T follicular helper cell (primary cell): ENCODE measurements around the gene FAM53A.
A peak's percentile ranks its signal among the peaks of the same experiment; 100 is the strongest.

Source experiments
- DNase-seq: peaks from one replicate; pipeline ENCODE4 v3.0.0-alpha.2; 2020; ENCODE audit warnings: low read depth
- total RNA-seq, 2 experiments: gene quantifications; one replicate each; lab custom pipeline; 2026; lab: John Stamatoyannopoulos, UW

Gene FAM53A, protein sequence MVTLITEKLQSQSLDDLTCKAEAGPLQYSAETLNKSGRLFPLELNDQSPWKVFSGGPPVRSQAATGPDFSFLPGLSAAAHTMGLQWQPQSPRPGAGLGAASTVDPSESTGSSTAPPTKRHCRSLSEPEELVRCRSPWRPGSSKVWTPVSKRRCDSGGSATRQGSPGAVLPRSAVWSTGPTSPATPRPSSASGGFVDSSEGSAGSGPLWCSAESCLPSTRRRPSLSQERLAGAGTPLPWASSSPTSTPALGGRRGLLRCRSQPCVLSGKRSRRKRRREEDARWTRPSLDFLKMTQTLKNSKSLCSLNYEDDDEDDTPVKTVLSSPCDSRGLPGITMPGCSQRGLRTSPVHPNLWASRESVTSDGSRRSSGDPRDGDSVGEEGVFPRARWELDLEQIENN
- 1.1 to 2.2 reads per million in 2 experiments for total RNA-seq

DNA sequence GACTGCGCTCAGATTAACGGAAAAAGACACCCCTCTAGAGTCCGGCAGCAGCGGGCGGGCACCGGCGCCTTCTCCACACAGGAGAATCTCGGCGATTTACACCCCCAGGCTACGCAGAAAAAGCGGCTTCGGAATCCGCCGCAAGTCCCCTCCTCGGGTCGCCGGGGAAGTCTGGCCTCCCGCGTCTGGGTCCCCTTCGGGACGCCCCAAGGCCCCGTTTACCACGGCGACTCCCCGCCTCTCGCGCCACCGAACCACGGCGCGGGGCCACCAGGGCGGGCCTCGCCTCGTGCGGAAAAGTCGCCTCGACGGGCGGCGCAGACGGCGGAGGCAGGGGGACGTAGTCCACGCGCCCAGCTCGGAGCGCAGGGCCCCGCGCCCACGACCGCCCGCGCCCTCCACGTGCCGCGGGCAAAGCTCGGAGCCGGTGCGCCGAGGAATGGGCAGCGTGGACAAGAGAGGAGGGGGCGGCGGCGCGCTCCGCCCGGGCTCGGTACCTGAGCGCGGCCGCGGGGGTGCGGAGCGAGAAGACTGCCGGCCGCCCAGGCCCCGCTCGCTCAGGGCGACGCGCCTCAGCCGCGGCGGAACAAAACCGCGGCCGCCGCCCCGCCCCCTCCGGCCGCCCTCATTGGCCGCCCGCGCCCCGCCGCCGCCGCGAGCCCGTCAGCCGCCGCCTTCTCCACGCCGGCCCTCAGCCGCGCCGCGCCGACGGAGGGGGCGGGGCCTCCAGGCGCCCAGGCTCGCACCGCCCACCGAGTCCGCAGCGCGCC, at the start of gene FAM53A:
FAM53A (minus strand) TSS at position 578 of the 770 bp plus-strand sequence. CDS start 15,572 bp downstream, outside the sequence.
- DNase-seq = peak; percentile 12

DNA sequence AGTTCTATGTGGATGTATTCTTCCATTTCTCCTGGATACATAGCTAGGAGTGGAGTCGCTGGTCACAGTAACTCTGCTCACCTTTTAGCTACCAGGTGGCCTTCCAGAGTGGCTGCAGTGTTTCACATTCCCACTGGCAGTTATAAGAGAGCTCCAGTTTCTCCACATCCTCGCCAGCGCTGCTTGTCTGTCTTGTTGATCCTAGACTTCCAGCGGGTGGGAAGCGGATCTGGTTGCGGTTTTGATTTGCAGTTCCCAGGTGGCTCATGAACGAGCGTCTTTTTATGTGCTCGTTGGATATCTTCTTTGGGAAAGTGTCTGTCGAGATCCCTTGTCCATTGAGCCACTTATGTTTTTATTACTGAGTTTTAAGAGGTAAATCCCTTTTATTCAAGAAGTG, 48.8 kb upstream of the FAM53A start:
- DNase-seq = no peak

DNA sequence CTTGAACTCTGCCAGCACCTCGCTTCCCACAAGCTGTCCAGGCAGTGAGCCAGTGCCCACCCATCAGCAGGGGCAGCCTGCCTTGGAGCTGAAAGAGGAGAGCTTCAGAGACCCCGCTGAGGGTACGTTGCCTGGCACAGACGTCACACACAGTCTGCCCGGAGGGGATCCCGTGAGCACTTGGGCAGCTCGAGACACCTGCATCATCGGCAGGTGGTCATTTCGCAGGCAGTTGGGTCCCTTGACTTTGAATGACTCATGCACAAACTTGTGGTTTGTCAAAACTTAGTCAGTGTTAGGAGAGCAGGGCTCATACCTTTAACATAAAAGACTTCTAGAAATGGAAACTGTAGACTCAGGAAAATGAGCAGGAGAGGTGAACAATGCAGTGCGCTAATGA, 47.1 kb upstream of the FAM53A start:
- no peak for DNase-seq

DNA sequence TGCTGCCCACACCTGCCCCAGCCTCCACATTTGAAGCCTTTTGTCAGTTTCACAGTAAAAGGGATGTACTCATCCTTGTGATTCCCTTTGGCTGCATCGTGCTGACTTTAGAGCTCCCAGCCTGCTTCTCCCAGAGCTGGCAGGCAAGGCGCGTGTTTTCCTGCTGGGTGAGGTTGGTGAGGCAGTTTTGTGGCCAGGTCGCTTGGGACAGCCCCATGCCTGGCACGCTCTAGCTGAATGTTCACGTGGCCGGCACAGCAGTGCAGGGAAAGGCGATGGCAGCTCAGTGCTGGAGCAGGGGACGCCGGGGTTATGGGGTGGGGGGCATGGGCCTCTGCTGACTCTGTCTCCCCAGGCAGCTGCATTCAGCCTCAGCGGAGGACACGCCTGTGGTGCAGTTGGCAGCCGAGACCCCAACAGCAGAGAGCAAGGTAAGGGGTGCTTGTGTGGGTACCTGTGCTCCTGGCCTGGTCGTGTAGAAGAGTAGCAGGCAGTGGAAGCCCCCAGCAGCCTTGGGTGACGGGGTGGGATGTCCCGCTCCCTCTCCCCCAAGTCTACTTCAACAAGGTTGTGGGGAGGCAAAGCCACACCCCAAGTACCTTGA, 46.5 kb upstream of the FAM53A start:
- no peak for DNase-seq

DNA sequence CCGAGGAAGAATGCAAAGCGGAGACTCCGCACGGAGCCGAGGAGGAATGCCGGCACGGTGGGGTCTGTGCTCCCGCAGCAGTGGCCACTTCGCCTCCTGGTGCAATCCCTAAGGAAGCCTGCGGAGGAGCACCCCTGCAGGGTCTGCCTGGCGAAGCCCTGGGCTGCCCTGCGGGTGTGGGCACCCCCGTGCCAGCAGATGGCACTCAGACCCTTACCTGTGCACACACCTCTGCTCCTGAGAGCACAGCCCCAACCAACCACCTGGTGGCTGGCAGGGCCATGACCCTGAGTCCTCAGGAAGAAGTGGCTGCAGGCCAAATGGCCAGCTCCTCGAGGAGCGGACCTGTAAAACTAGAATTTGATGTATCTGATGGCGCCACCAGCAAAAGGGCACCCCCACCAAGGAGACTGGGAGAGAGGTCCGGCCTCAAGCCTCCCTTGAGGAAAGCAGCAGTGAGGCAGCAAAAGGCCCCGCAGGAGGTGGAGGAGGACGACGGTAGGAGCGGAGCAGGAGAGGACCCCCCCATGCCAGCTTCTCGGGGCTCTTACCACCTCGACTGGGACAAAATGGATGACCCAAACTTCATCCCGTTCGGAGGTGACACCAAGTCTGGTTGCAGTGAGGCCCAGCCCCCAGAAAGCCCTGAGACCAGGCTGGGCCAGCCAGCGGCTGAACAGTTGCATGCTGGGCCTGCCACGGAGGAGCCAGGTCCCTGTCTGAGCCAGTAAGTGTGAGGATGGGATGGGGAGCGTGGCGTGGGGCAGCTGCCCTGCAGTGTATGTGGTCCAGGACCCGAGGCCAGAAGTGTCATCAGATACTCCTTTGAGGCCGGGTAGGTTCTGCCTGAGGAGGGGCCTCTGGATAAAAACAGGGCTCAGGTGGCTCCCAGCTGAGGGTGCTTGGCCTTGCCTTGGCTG, 44.2 kb upstream of the FAM53A start:
- DNase-seq = no peak

DNA sequence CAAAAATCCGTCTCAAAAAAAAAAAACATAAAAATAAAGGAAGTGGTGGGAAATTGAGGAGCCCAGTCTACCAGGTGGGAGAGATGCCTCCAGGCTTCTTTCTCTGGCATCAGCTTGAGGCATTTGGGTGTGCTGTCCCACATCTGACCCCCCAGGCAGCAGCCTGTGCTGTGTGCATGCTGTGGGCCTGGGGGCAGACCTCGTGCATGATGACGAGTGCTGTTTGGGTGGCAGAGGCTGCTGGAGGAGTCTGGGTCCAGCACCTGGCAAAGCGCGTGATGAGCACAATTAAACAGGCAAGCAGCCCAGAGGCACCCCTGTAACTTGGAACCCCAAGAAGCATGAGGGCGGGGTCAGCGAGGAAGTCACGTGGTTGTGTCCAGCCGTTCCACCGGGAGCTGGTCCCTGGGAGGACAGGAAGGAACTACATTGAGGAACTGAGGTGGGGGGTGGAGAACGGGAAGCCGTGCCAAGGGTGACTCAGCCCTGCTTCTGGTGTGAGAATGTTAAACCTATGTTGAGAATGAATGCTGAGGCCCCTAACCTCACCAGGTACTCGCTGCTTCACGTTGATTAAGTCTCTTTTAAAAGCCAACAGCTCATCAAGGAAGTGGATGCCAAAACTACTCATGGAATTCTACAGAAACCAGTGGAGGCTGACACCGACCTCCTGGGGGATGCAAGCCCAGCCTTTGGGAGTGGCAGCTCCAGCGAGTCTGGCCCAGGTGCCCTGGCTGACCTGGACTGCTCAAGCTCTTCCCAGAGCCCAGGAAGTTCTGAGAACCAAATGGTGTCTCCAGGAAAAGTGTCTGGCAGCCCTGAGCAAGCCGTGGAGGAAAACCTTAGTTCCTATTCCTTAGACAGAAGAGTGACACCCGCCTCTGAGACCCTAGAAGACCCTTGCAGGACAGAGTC, 43.3 kb upstream of the FAM53A start:
- DNase-seq = no peak

DNA sequence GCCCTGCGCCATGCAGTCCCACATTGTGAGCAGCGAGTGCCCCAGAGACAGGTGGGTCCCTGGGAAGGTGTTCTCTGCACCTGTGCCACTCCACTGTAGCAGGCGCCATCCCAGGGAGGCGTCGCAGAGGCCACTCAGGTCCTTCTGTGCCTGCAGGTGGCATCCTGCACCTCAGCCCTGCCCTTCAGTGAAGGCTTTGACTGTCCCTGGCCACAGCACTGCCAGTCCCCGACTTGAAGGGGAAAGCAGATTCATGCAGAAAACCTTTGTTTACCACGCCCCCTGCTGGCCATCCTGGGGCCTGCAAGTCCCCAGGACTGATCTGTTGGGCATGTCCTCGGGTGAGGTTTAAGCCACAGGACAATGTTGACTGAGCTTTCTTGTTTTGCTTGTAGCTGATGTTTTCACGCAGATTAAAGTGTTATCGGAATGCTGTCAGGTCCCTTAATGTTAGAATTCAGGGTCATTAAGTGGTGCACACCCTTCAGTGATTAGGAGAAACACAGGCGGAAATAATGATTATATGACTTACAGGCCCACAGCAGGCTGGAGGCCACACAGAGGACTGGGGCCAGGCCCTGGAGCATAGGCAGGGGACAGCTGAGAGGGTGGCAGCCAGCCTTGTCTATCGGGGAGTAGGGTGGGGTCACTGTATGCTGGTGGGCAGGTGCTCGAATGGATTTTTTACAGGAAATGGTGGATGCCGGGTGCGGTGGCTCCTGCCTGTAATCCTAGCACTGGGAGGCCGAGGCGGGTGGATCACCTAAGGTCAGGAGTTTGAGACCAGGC, 42.2 kb upstream of the FAM53A start:
- DNase-seq = peak; percentile 82

DNA sequence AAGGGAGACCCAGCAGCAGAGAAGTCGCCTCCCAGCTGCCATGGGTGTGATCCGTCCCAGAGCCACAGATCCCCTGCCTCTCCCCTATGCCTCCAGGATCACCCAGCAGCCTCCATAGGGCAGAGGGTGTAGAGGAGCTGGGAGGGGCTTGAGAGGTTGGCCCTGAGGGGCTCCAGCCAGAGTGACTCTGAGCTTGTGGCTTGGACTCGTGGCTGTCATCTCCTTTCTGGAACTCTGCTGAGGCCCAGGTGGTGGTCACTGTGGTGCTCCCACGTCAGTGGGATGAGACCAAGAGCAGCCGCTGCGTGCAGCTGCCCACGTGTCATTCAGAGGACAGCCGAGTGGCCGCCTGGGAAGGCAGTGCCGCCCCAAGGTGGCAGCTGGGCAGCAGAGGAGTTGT, 41.4 kb upstream of the FAM53A start:
- no peak for DNase-seq

DNA sequence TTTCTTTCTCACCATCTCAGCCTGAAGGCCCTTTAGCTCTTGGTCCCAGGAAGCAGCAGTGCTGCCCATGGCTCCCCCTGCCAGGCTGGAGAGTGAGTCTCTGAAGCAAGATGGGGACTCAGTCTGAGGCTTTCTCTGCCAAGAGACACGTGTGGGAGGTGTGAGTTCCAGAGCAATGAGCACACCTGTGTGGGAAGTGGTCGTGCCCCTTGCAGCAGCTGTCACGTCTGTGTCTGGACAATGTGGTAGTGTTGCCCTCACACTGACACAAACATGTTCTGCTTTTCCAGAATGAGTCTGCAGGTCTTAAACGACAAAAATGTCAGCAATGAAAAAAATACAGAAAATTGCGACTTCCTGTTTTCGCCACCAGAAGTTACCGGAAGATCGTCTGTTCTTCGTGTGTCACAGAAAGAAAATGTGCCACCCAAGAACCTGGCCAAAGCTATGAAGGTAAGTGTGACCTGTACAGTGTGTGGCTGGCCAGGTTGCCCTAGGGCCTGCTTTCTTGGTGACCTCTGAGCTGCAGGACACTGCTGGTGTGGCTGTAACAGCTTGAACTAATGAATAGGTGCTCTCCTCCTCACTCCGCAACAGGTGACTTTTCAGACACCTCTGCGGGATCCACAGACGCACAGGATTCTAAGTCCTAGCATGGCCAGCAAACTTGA, 39.2 kb upstream of the FAM53A start:
- DNase-seq = peak; percentile 31

DNA sequence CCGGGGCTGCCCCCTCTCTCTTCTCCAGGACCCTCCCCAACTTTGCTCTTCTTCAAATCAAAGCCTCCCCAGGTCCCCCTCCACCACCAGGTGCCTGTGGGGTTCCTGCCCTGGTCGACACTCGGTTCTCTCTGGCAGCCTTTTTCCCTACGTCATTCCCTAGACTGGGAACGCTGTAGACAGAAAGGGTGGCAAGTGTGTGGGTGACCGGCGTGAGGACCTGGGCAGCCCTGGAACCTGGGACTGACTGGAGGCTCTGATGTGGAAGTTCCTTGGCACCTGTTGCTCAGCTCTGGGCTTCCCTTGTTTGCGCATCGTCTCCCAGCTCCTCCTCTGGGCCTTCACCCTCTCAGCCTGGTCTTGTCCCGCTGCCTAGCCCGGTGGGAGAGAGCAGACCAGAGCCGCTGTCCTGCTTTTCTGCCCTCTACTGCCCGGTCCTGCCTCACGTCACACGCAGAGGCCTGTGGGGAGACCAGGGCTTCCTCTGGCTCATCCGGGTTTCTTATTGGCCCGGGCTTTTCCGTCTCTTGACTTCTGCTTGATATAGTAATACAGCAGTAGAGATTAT, 38.5 kb upstream of the FAM53A start:
- DNase-seq = no peak

DNA sequence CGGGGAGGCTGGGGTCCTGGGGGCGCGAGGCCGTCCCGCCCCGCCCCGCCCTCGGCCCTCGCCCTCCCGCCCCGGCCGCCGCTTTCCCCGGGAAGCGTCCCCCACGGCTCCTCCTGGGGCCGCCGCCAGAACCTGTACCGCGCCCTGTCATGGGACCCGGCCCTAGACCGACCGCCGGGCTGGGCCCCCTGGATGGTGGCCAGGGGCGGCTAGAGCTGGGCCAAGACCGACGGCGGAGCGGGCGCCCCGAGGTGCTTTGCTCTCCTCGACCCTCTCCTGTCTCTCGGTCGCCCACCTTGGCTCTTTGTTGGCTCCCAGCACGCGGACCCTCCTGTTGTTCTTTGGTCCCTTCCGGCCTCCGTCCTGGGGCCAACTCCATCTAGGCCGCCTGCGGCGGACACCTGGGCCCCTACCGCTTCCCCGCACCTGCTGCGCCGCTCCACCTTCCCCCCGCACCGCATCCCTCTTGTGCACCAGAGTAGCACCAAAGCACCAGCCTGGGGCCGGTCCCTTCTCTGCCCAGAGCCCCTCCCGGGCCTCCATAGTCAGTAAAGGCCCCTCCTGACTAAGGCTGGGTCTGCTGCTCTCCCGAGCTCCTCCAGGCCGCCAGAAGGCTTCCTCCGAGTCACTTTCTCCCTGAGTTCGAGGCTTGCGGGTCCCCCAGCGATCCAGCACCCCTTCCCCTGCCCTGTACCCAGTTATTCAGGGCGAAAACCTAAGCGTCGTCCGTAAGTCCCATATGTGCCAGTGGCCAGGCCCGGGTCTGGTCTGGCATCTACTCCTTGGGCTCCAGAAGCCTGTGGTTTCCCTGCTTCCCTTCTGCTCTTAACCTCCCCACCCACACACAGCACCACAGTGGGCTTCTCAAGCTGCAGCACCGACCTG, 37.8 kb upstream of the FAM53A start:
- no peak for DNase-seq

DNA sequence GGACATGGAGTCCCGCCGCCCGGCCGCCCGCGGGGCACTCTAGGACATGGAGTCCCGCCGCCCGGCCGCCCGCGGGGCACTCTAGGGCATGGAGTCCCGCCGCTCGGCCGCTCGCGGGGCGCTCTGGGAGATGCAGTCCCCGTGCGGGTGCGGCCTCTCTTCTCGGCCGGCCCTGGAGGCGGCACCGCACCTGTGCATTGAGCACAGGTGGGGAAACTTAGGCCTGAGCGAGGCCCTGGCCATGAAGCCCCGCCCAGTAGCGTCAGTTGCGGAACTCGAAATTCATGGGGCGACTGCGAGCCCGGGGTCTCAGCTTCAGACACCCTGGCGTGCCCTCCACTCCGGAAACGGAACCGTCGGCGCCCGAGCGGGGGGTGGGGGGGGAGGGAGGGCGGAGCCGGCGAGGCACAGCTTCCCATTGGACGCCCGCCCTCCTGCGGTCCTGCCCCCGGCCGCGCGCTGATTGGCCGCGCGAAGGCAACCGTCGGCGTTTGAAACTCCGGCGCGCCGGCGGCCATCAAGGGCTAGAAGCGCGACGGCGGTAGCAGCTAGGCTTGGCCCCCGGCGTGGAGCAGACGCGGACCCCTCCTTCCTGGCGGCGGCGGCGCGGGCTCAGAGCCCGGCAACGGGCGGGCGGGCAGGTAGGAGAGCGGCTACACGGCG, 37.0 kb upstream of the FAM53A start, which contains the start of the genes TACC3 and TMEM129:
TACC3 (plus strand) TSS at position 519 of the 663 bp plus-strand sequence. CDS start 1,901 bp downstream, outside the sequence.
TMEM129 (minus strand) TSS at position 321 of the 663 bp plus-strand sequence. CDS start 486 bp downstream, outside the sequence.
- DNase-seq = peak; percentile 93

DNA sequence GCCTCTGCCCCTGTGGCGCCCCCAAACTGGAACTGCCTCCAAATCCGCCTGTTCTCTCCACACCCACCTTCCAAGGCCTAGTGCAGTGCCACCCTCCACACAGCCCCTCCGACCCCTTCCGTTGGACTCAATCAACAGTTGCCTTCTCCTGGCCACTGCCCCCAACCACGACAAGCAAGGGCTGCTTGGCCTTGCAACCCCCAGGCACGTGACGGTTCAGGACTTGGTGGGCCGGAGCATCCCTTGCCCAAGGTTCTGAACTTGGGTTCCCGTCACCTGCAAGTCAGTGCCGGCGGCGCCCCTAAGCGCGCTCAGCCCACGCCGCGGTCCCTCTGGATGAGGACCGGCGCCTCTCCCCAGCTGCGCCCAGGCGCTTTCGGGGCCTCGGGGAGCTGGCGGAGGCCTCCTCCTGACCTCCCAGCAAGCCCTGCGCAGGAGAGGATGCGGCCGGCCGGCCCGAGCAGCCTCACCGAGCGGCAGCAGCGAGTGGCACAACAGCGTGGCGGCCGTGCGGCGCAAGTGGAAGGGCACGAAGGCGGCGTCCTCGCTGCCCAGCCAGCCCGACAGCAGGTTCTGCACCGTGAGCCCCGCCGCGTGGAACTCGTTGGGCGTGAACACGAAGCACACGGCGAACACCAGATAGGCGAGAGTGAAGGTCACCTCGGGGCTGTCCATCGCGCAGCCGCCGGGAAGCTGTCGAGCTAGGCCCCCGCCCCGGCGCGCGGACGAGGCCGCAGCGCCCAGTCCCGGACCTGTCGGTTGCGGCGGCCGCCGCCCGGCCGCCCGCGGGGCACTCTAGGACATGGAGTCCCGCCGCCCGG, 36.3 kb upstream of the FAM53A start:
- DNase-seq = no peak

DNA sequence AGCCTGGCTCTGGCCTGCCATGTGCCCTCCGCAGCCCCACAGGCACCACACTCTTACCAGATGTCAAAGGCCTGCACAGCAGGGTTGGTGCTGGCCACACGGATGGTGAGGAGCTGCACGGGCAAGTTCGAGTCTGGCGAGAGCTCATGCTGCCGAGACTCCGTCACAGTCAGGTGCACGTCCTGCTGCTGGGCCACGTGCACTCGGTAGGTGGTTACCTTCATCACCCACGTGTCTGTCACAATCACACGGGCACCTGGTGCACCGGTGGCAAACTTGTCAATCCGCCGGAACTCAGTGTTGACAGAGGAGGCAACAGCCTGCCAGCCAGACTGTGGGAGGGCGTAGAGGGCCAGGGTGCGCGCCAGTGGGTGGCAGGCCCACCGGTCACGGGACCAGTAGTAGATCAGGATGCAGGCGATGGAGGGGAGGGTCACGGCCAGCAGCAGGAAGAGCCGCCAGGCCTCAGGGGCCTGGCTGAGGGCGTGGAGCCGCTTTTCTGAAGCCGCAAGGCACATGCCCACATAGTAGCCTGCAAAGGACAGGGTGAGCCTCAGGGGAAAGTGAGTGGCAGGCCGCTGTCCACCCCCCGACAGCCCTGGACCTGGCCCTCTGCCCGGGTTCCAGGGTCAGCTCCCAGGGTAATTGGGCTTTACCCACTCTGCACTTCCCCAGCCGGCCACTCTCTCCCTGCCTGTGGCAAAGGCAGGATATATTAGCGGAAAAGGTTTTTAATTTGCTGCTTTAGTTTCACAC, 34.2 kb upstream of the FAM53A start:
- no peak for DNase-seq
